Testis (tissue), 2 donors: ENCODE data around the gene UBP1.

Source experiments
- POLR2A ChIP-seq: fragments of 450-650 bp; IDR thresholded peaks from one replicate; pipeline ENCODE4 v1.6.1; 2017; ENCODE audit warnings: antibody characterized with exemption, mild to moderate bottlenecking, moderate library complexity
- TF ChIP-seq, protein P1 (sequence below), 3 experiments: fragments of 450-650 bp in 2 of 3; fragments of 200-600 bp in 1 of 3; sonication (generic) in 1 of 3; IDR thresholded peaks; one replicate each; pipeline ENCODE4 v1.5.1; 2016 to 2019; ENCODE audit warnings: antibody characterized with exemption in 3 of 3, mild to moderate bottlenecking in 2 of 3, moderate library complexity in 1 of 3

- TF ChIP-seq, protein P1, sequence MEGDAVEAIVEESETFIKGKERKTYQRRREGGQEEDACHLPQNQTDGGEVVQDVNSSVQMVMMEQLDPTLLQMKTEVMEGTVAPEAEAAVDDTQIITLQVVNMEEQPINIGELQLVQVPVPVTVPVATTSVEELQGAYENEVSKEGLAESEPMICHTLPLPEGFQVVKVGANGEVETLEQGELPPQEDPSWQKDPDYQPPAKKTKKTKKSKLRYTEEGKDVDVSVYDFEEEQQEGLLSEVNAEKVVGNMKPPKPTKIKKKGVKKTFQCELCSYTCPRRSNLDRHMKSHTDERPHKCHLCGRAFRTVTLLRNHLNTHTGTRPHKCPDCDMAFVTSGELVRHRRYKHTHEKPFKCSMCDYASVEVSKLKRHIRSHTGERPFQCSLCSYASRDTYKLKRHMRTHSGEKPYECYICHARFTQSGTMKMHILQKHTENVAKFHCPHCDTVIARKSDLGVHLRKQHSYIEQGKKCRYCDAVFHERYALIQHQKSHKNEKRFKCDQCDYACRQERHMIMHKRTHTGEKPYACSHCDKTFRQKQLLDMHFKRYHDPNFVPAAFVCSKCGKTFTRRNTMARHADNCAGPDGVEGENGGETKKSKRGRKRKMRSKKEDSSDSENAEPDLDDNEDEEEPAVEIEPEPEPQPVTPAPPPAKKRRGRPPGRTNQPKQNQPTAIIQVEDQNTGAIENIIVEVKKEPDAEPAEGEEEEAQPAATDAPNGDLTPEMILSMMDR (IDR thresholded peaks at IDR 0.05) = no peak
- no peak for TF ChIP-seq POLR2A
Observed at GRCh38 chr3:33424606-33425452, 15.4 kb downstream of the UBP1 start.
